GM18873 (cell line): ENCODE results near the gene RAB17.

Experiments used
- ATAC-seq: cut with Tn5 transposase; IDR thresholded peaks from one replicate; pipeline ENCODE4 v1.9.1; 2021; ENCODE audit warnings: mild to moderate bottlenecking, moderate library complexity, moderate number of reproducible peaks; ENCODE audit not compliant: unreplicated experiment, low FRiP score

The RAB17 gene

GRCh38 chr2:237540223-237540775 is 50.2 kb downstream of the RAB17 start:
- ATAC-seq = no peak

- no peak for ATAC-seq
Measured at GRCh38 chr2:237539681-237540080, 50.9 kb downstream of the RAB17 start.

- no peak for ATAC-seq
Measured at GRCh38 chr2:237538901-237539300, 51.6 kb downstream of the RAB17 start.

GRCh38 chr2:237538001-237538720 is 52.4 kb downstream of the RAB17 start:
- ATAC-seq = no peak

GRCh38 chr2:237536617-237537016 is 53.9 kb downstream of the RAB17 start:
- ATAC-seq = no peak

GRCh38 chr2:237536083-237536415 is 54.5 kb downstream of the RAB17 start:
- ATAC-seq = no peak

- no peak for ATAC-seq
Measured at GRCh38 chr2:237535385-237536082, 55.0 kb downstream of the RAB17 start.

GRCh38 chr2:237534380-237534779 is 56.2 kb downstream of the RAB17 start:
- ATAC-seq = no peak

- no peak for ATAC-seq
Measured at GRCh38 chr2:237533668-237534161, 56.8 kb downstream of the RAB17 start.

GRCh38 chr2:237532160-237532559 is 58.4 kb downstream of the RAB17 start:
- no peak for ATAC-seq

GRCh38 chr2:237530472-237531433 is 59.8 kb downstream of the RAB17 start:
- ATAC-seq = no peak

- peak; percentile 74 for ATAC-seq
Measured at GRCh38 chr2:237529452-237530402, 60.8 kb downstream of the RAB17 start.

- no peak for ATAC-seq
Measured at GRCh38 chr2:237527766-237528165, 62.8 kb downstream of the RAB17 start.

GRCh38 chr2:237527233-237527632 is 63.3 kb downstream of the RAB17 start:
- no peak for ATAC-seq

GRCh38 chr2:237525559-237526157 is 64.9 kb downstream of the RAB17 start:
- no peak for ATAC-seq

- no peak for ATAC-seq
Measured at GRCh38 chr2:237524631-237525030, 65.9 kb downstream of the RAB17 start.
